Trophoblast cell (in vitro differentiated cells and primary cell): ENCODE measurements around the gene AQP10. TPM values are rescaled to one million over a fixed set of nuclear protein-coding genes. Genes with fewer than 3 reads are reported as not detected.

Experiments
- DNase-seq, 2 donors: peaks; one replicate each; pipeline ENCODE4 v3.0.0-alpha.2; 2016
- H2AFZ ChIP-seq: 2 replicates; pipeline ENCODE4 v1.6.1; 2013; ENCODE audit warnings: low read length, moderate library complexity, mild to moderate bottlenecking; ENCODE audit not compliant: insufficient read depth, poor library complexity
- H2AK5ac ChIP-seq: 2 replicates; pipeline ENCODE4 v1.6.1; 2013; ENCODE audit warnings: mild to moderate bottlenecking, low read length
- H2BK120ac ChIP-seq: 2 replicates; pipeline ENCODE4 v1.6.1; 2013; ENCODE audit warnings: low read length, mild to moderate bottlenecking, moderate library complexity; ENCODE audit not compliant: insufficient read depth, poor library complexity
- H2BK12ac ChIP-seq: 2 replicates; pipeline ENCODE4 v1.6.1; 2013; ENCODE audit warnings: mild to moderate bottlenecking, low read length, moderate library complexity
- H2BK5ac ChIP-seq: 2 replicates; pipeline ENCODE4 v1.6.1; 2013; ENCODE audit warnings: low read length, low read depth, moderate library complexity, mild to moderate bottlenecking; ENCODE audit not compliant: poor library complexity
- H3K14ac ChIP-seq: 2 replicates; pipeline ENCODE4 v1.6.1; 2013; ENCODE audit warnings: mild to moderate bottlenecking, low read length
- H3K18ac ChIP-seq: 2 replicates; pipeline ENCODE4 v1.6.1; 2013; ENCODE audit warnings: mild to moderate bottlenecking, low read length
- H3K23ac ChIP-seq: 2 replicates; pipeline ENCODE4 v1.6.1; 2013; ENCODE audit warnings: low read length
- H3K27ac ChIP-seq: 2 replicates; pipeline ENCODE4 v1.5.1; 2013; ENCODE audit warnings: low read depth, mild to moderate bottlenecking, inconsistent platforms, low read length, moderate library complexity
- H3K27me3 ChIP-seq: 2 replicates; pipeline ENCODE4 v1.6.1; 2013; ENCODE audit warnings: inconsistent platforms, mild to moderate bottlenecking, low read length, moderate library complexity; ENCODE audit not compliant: insufficient read depth
- H3K36me3 ChIP-seq, 2 experiments: 1 replicate in 1 of 2; 2 replicates in 1 of 2; pipeline ENCODE4 v1.6.1; 2013; ENCODE audit warnings: low read length in 2 of 2, mild to moderate bottlenecking in 2 of 2, moderate library complexity in 1 of 2; ENCODE audit not compliant: insufficient read depth in 2 of 2, control insufficient read depth in 1 of 2
- H3K4ac ChIP-seq: 2 replicates; pipeline ENCODE4 v1.6.1; 2013; ENCODE audit warnings: low read depth, mild to moderate bottlenecking, low read length, moderate library complexity
- H3K4me1 ChIP-seq, 2 experiments: 1 replicate in 1 of 2; 2 replicates in 1 of 2; pipeline ENCODE4 v1.6.1; 2013; ENCODE audit warnings: low read length in 2 of 2, mild to moderate bottlenecking in 2 of 2, moderate library complexity in 1 of 2; ENCODE audit not compliant: insufficient read depth in 2 of 2, control insufficient read depth in 1 of 2
- H3K4me2 ChIP-seq: 2 replicates; pipeline ENCODE4 v1.6.1; 2013; ENCODE audit warnings: inconsistent platforms, mild to moderate bottlenecking, low read length, moderate library complexity
- H3K4me3 ChIP-seq: 2 replicates; pipeline ENCODE4 v1.5.1; 2013; ENCODE audit warnings: mild to moderate bottlenecking, low read depth, low read length, inconsistent platforms
- H3K79me1 ChIP-seq: one replicate; pipeline ENCODE4 v1.6.1; 2013; ENCODE audit warnings: low read length
- H3K79me2 ChIP-seq: 2 replicates; pipeline ENCODE4 v1.6.1; 2013; ENCODE audit warnings: low read length, mild to moderate bottlenecking; ENCODE audit not compliant: control insufficient read depth, insufficient read depth, poor library complexity
- H3K9ac ChIP-seq: 2 replicates; pipeline ENCODE4 v1.6.1; 2013; ENCODE audit warnings: mild to moderate bottlenecking, low read length
- H3K9me3 ChIP-seq: 2 replicates; pipeline ENCODE4 v1.6.1; 2013; ENCODE audit warnings: low read depth, mild to moderate bottlenecking, control low read depth, inconsistent platforms, low read length; ENCODE audit not compliant: insufficient read depth
- H4K12ac ChIP-seq: 2 replicates; pipeline ENCODE4 v1.6.1; 2013; ENCODE audit warnings: low read depth, mild to moderate bottlenecking, low read length, moderate library complexity
- H4K8ac ChIP-seq: 2 replicates; pipeline ENCODE4 v1.6.1; 2013; ENCODE audit warnings: low read depth, mild to moderate bottlenecking, low read length, moderate library complexity
- H4K91ac ChIP-seq: one replicate; pipeline ENCODE4 v1.6.1; 2013; ENCODE audit warnings: low read depth, mild to moderate bottlenecking, low read length, moderate library complexity
- WGBS: extraction: QIAGEN DNeasy Blood & Tissue Kit; methylation state at CpG from one replicate; pipeline ENCODE4 v1.1.7; 2013; ENCODE audit warnings: missing lambda C conversion rate; ENCODE audit not compliant: insufficient read length, insufficient coverage; ENCODE audit errors: extremely low coverage; 5-methylcytosine and 5-hydroxymethylcytosine counted together
- polyA plus RNA-seq: library from polyadenylated mRNA; stranded (reverse); fragments of 200-250 nt; gene quantifications from 2 replicates; pipeline ENCODE4 v1.2.3, GENCODE V29; 2013

Gene AQP10, protein sequence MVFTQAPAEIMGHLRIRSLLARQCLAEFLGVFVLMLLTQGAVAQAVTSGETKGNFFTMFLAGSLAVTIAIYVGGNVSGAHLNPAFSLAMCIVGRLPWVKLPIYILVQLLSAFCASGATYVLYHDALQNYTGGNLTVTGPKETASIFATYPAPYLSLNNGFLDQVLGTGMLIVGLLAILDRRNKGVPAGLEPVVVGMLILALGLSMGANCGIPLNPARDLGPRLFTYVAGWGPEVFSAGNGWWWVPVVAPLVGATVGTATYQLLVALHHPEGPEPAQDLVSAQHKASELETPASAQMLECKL
- not detected in 2 replicates for polyA plus RNA-seq

GRCh38 chr1:154320882-154321608 is at the start of gene AQP10:
Gene AQP10 (plus strand): TSS chr1:154321093. CDS start chr1:154321156, 63 bp downstream.
- Histone ChIP-seq H3K4me2 (no peak within 1 kb of the TSS), H4K8ac (no peak within 1 kb of the TSS), H3K9me3 (peaks cover 3% of the 10 kb centered on the region), H2BK120ac (no peak within 1 kb of the TSS), H3K36me3 (no peaks in the 10 kb centered on the region), H3K4me1 (peaks cover 0 to 9% of the 10 kb centered on the region in 2 experiments), H3K79me2 (no peaks in the 10 kb centered on the region), H3K79me1 (peaks cover 2% of the 10 kb centered on the region), H3K23ac (no peak within 1 kb of the TSS), H3K14ac (no peak within 1 kb of the TSS), H3K18ac (no peak within 1 kb of the TSS), H4K91ac (no peak within 1 kb of the TSS), H4K12ac (no peak within 1 kb of the TSS), H2AK5ac (no peak within 1 kb of the TSS), H2AFZ (no peak within 1 kb of the TSS), H3K4ac (no peak within 1 kb of the TSS), H3K27me3 (no peaks in the 10 kb centered on the region), H3K27ac (no peak within 1 kb of the TSS), H3K4me3 (no peak within 1 kb of the TSS), H2BK5ac (no peak within 1 kb of the TSS), H3K9ac (no peak within 1 kb of the TSS), H2BK12ac (no peak within 1 kb of the TSS)
- DNase-seq = peak in 1 of 2 donors; percentile 36
- 100% methylated on average over 2 of the region's 9 CpGs for WGBS

DNA sequence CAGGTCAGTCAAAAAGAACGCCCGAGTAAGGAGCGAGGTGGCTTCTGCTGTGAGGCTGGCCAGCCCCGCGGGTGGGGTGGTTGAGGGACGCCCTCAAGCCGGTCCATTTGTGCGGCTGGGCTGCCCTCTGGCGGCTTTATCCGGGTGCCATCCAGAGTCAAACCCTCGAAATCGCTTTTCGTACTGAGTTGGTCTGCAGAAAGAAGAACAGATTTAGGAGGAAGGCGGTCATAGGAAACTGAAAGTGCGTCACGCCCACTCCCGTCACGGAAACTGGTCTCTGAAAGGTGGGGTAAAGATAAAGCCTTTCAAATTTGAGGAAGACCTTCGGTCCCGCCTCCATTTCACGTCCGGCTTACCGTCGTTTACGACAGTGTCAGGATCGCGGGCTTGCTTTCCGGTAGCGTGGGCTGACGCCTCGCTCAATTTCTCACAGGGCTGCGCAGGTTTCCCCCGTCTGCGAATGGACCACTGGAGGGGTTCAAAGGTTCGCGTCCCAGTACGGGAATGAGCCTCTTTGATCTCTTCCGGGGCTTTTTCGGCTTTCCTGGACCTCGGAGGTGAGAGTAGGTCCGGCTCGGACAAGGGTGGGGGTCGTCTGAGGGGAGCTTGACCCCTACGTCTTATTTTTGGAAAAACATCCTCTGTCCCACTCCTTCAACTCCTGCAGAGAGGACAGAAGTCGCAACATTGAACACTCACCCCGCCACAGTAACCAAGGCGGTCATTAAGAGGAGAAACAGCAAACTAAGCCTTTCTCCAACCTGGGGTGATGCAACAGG is 48.5 kb upstream of the AQP10 start, which contains the start of gene HAX1:
Gene HAX1, plus strand, starts transcription at position 413 of the 782 bp plus-strand sequence. Its CDS starts 95 bp downstream, at position 508.
- H2BK12ac ChIP-seq = no peak within 1 kb of the TSS
- no peak within 1 kb of the TSS for H3K23ac ChIP-seq
- peak; percentile 94 to 97 for DNase-seq
- peak within 1 kb of the TSS; percentile 98 for H3K18ac ChIP-seq
- H3K4me1 ChIP-seq = peaks cover 2 to 4% of the 10 kb centered on the region in 2 experiments
- peak within 1 kb of the TSS; percentile 91 for H4K12ac ChIP-seq
- peak within 1 kb of the TSS; percentile 83 for H3K9ac ChIP-seq
- peak within 1 kb of the TSS; percentile 57 for H2BK5ac ChIP-seq
- peak within 1 kb of the TSS; percentile 84 for H2AK5ac ChIP-seq
- no peaks in the 10 kb centered on the region for H3K9me3 ChIP-seq
- H2AFZ ChIP-seq = peak within 1 kb of the TSS; percentile 86
- H3K4ac ChIP-seq = peak within 1 kb of the TSS; percentile 96
- WGBS = no CpG with 5 or more reads among the region's 47 CpGs
- H3K27me3 ChIP-seq = no peaks in the 10 kb centered on the region
- H2BK120ac ChIP-seq = peak within 1 kb of the TSS; percentile 87
- peak within 1 kb of the TSS; percentile 52 for H3K27ac ChIP-seq
- peak within 1 kb of the TSS; percentile 97 for H3K14ac ChIP-seq
- H3K4me2 ChIP-seq = peak within 1 kb of the TSS; percentile 71
- H4K8ac ChIP-seq = peak within 1 kb of the TSS; percentile 98
- H4K91ac ChIP-seq = peak within 1 kb of the TSS; percentile 89
- peaks cover 4% of the 10 kb centered on the region for H3K79me2 ChIP-seq
- peaks cover 5% of the 10 kb centered on the region for H3K79me1 ChIP-seq
- H3K4me3 ChIP-seq = peak within 1 kb of the TSS; percentile 79
- H3K36me3 ChIP-seq = peaks cover 28 to 36% of the 10 kb centered on the region in 2 experiments

DNA sequence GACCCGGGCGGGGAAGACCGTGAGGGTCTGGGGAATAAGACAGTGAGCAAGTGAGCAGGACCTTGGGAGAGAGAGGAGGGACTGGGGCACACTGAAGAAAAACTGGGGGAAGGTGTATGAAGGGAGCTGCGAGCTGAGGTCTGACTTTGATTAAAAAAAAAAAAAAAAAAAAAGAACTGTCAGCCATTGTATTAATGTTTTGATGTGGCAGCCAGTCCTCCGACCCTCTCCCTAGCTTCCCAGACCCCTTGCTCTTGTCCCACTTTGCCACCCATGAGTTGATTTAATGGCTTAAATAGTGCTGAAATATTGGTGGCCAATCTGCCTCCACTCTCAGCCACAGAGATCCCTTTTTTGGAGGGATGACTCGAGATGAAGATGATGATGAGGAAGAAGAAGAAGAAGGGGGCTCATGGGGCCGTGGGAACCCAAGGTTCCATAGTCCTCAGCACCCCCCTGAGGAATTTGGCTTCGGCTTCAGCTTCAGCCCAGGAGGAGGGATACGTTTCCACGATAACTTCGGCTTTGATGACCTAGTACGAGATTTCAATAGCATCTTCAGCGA is 47.8 kb upstream of the AQP10 start:
- Histone ChIP-seq H4K8ac (peak overlapping the region; percentile 98), H3K4me3 (peak overlapping the region; percentile 79), H2BK5ac (peak overlapping the region; percentile 57), H3K36me3 (peaks cover 28 to 36% of the 10 kb centered on the region in 2 experiments), H3K4me2 (peak overlapping the region; percentile 71), H3K27me3 (no peaks in the 10 kb centered on the region), H3K9me3 (no peaks in the 10 kb centered on the region), H3K79me2 (peaks cover 4% of the 10 kb centered on the region), H3K4ac (peak overlapping the region; percentile 96), H2AK5ac (peak overlapping the region; percentile 84), H3K18ac (peak overlapping the region; percentile 98), H4K12ac (peak overlapping the region; percentile 91), H3K4me1 (peaks cover 2 to 4% of the 10 kb centered on the region in 2 experiments), H4K91ac (peak overlapping the region; percentile 89), H3K79me1 (peaks cover 5% of the 10 kb centered on the region), H3K27ac (peak overlapping the region; percentile 52), H3K14ac (peak overlapping the region; percentile 97), H2AFZ (peak overlapping the region; percentile 86), H3K9ac (peak overlapping the region; percentile 83), H3K23ac (no peak overlapping the region), H2BK120ac (peak overlapping the region; percentile 87), H2BK12ac (no peak overlapping the region)
- no CpG with 5 or more reads among the region's 13 CpGs for WGBS
- no peak for DNase-seq

- no peak overlapping the region for H3K27ac ChIP-seq
- no peak overlapping the region for H4K8ac ChIP-seq
- H2BK5ac ChIP-seq = no peak overlapping the region
- no peak overlapping the region for H3K4me3 ChIP-seq
- no peak overlapping the region for H2BK120ac ChIP-seq
- H2BK12ac ChIP-seq = no peak overlapping the region
- H3K18ac ChIP-seq = no peak overlapping the region
- H3K4me2 ChIP-seq = no peak overlapping the region
- no peak overlapping the region for H2AFZ ChIP-seq
- no peak overlapping the region for H2AK5ac ChIP-seq
- peaks cover 12% of the 10 kb centered on the region in 2 experiments for H3K36me3 ChIP-seq
- no peaks in the 10 kb centered on the region for H3K27me3 ChIP-seq
- H3K9ac ChIP-seq = no peak overlapping the region
- peaks cover 4% of the 10 kb centered on the region for H3K79me2 ChIP-seq
- H3K4me1 ChIP-seq = peaks cover 2 to 4% of the 10 kb centered on the region in 2 experiments
- no peak overlapping the region for H4K91ac ChIP-seq
- no peak overlapping the region for H3K23ac ChIP-seq
- no CpG with 5 or more reads among the region's 7 CpGs for WGBS
- no peaks in the 10 kb centered on the region for H3K9me3 ChIP-seq
- peak in 1 of 2 donors; percentile 29 for DNase-seq
- no peak overlapping the region for H3K4ac ChIP-seq
- H3K79me1 ChIP-seq = peaks cover 5% of the 10 kb centered on the region
- no peak overlapping the region for H4K12ac ChIP-seq
- H3K14ac ChIP-seq = no peak overlapping the region
Observed at GRCh38 chr1:154276797-154277196, 44.1 kb upstream of the AQP10 start.
